ENCODE results near the gene USP37.

The USP37 gene

GRCh38 chr2:218429911-218430692 lies 138.0 kb downstream of the USP37 start:
- TF ChIP-seq POLR2AphosphoS5 (IDR thresholded peaks at IDR 0.05; ENCODE audit: low read depth), result no peak
- TF ChIP-seq, protein P1, sequence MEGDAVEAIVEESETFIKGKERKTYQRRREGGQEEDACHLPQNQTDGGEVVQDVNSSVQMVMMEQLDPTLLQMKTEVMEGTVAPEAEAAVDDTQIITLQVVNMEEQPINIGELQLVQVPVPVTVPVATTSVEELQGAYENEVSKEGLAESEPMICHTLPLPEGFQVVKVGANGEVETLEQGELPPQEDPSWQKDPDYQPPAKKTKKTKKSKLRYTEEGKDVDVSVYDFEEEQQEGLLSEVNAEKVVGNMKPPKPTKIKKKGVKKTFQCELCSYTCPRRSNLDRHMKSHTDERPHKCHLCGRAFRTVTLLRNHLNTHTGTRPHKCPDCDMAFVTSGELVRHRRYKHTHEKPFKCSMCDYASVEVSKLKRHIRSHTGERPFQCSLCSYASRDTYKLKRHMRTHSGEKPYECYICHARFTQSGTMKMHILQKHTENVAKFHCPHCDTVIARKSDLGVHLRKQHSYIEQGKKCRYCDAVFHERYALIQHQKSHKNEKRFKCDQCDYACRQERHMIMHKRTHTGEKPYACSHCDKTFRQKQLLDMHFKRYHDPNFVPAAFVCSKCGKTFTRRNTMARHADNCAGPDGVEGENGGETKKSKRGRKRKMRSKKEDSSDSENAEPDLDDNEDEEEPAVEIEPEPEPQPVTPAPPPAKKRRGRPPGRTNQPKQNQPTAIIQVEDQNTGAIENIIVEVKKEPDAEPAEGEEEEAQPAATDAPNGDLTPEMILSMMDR (IDR thresholded peaks at IDR 0.05; ENCODE audit: insufficient read depth, low read length), result no peak
- TF ChIP-seq, protein P2, sequence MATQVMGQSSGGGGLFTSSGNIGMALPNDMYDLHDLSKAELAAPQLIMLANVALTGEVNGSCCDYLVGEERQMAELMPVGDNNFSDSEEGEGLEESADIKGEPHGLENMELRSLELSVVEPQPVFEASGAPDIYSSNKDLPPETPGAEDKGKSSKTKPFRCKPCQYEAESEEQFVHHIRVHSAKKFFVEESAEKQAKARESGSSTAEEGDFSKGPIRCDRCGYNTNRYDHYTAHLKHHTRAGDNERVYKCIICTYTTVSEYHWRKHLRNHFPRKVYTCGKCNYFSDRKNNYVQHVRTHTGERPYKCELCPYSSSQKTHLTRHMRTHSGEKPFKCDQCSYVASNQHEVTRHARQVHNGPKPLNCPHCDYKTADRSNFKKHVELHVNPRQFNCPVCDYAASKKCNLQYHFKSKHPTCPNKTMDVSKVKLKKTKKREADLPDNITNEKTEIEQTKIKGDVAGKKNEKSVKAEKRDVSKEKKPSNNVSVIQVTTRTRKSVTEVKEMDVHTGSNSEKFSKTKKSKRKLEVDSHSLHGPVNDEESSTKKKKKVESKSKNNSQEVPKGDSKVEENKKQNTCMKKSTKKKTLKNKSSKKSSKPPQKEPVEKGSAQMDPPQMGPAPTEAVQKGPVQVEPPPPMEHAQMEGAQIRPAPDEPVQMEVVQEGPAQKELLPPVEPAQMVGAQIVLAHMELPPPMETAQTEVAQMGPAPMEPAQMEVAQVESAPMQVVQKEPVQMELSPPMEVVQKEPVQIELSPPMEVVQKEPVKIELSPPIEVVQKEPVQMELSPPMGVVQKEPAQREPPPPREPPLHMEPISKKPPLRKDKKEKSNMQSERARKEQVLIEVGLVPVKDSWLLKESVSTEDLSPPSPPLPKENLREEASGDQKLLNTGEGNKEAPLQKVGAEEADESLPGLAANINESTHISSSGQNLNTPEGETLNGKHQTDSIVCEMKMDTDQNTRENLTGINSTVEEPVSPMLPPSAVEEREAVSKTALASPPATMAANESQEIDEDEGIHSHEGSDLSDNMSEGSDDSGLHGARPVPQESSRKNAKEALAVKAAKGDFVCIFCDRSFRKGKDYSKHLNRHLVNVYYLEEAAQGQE (IDR thresholded peaks at IDR 0.05; ENCODE audit: insufficient replicate concordance, low read depth), result no peak
- no peak for TF ChIP-seq GABPA (IDR thresholded peaks at IDR 0.05; ENCODE audit: low read depth)
- TF ChIP-seq SPI1 (IDR thresholded peaks at IDR 0.05; ENCODE audit: borderline replicate concordance, low read depth), result no peak
- Histone ChIP-seq H3K27ac (replicated peaks) (no peak overlapping the region), H3K27me3 (ENCODE audit: insufficient read depth, poor library complexity, severe bottlenecking) (no peaks in the 10 kb centered on the region), H3K4me3 (replicated peaks; ENCODE audit: insufficient read depth, low read length) (no peak overlapping the region)
- no peak for DNase-seq (ENCODE audit: low read depth in 1 of 2, low spot score in 1 of 2)

GRCh38 chr2:218428846-218429558 lies 139.1 kb downstream of the USP37 start:
- Histone ChIP-seq H3K27ac (replicated peaks) (no peak overlapping the region), H3K27me3 (ENCODE audit: insufficient read depth, poor library complexity, severe bottlenecking) (no peaks in the 10 kb centered on the region), H3K4me3 (replicated peaks; ENCODE audit: insufficient read depth, low read length) (no peak overlapping the region)
- no peak for DNase-seq (ENCODE audit: low read depth in 1 of 2, low spot score in 1 of 2)
- TF ChIP-seq, protein P1 (IDR thresholded peaks at IDR 0.05; ENCODE audit: insufficient read depth, low read length), result no peak
- TF ChIP-seq POLR2AphosphoS5 (IDR thresholded peaks at IDR 0.05; ENCODE audit: low read depth) (no peak), SPI1 (IDR thresholded peaks at IDR 0.05; ENCODE audit: borderline replicate concordance, low read depth) (no peak)
- TF ChIP-seq, protein P2 (IDR thresholded peaks at IDR 0.05; ENCODE audit: insufficient replicate concordance, low read depth), result no peak

GRCh38 chr2:218427741-218428140 lies 140.4 kb downstream of the USP37 start:
- Histone ChIP-seq H3K27me3 (ENCODE audit: insufficient read depth, poor library complexity, severe bottlenecking) (no peaks in the 10 kb centered on the region), H3K4me3 (replicated peaks; ENCODE audit: insufficient read depth, low read length) (no peak overlapping the region), H3K27ac (replicated peaks) (no peak overlapping the region)
- TF ChIP-seq GABPA (IDR thresholded peaks at IDR 0.05; ENCODE audit: low read depth) (no peak), POLR2AphosphoS5 (IDR thresholded peaks at IDR 0.05; ENCODE audit: low read depth) (no peak), SPI1 (IDR thresholded peaks at IDR 0.05; ENCODE audit: borderline replicate concordance, low read depth) (no peak)
- TF ChIP-seq, protein P1 (IDR thresholded peaks at IDR 0.05; ENCODE audit: insufficient read depth, low read length), result no peak
- DNase-seq (ENCODE audit: low read depth in 1 of 2, low spot score in 1 of 2), result no peak

Measured in HL-60 (cell line).